DMS 273 treated with DMSO at 0.1 percent for 48 hours (cell line): ENCODE measurements around the gene ANAPC13.
A peak's percentile ranks its signal among the peaks of the same experiment; 100 is the strongest.

Experiments
- DNase-seq: peaks from one replicate; lab custom pipeline; 2025; lab: John Stamatoyannopoulos, UW

The ANAPC13 gene, protein sequence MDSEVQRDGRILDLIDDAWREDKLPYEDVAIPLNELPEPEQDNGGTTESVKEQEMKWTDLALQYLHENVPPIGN

DNA sequence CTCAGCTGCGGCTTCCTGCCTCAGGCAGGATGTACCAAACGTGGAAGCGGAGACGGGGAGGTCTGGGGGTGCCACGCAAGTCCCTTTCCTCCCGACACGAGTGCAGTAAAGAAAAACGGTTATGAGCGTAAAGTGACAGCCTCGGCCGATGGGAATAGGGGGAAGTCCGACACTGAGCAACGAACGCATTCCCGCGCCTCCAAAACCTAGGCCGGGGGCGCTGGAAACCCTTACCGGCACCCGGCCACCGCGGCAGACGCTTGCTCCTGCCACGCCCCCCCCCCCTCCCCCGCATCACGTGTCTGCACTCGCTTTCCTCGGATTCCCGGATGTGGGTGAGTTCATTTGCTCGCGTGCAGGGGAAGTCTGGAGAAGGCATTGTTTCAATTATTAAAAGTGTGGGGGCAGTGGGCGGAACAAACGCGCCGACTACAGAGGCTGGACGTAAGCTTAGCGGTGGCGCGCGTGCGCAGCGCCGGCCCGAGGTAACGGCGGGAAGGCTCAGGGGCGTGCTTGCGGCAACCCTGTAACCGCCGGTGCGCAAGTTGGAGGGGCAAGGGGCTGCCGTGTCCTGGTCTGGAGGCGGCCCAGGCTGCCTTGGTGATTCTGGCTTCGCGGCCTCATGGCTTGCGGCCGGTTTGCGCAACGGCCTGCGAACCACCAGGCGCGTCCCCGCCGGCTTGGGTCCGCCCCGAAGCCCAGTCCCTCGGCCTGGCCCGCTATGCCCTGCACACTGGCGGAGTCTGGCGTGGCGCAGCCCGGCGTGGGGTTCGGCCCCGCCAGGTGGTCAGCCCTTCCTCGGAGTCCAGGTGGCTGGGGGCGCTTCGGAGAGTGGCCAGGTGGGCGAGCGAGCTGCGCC lies at the start of gene ANAPC13, which contains the start of gene CEP63:
Gene ANAPC13, minus strand, starts transcription at position 268 of the 859 bp plus-strand sequence. CDS start 3,081 bp downstream, outside the sequence.
Gene CEP63, plus strand, starts transcription at position 340 of the 859 bp plus-strand sequence. CDS start 9,264 bp downstream, outside the sequence.
- DNase-seq, result peak; percentile 99

DNA sequence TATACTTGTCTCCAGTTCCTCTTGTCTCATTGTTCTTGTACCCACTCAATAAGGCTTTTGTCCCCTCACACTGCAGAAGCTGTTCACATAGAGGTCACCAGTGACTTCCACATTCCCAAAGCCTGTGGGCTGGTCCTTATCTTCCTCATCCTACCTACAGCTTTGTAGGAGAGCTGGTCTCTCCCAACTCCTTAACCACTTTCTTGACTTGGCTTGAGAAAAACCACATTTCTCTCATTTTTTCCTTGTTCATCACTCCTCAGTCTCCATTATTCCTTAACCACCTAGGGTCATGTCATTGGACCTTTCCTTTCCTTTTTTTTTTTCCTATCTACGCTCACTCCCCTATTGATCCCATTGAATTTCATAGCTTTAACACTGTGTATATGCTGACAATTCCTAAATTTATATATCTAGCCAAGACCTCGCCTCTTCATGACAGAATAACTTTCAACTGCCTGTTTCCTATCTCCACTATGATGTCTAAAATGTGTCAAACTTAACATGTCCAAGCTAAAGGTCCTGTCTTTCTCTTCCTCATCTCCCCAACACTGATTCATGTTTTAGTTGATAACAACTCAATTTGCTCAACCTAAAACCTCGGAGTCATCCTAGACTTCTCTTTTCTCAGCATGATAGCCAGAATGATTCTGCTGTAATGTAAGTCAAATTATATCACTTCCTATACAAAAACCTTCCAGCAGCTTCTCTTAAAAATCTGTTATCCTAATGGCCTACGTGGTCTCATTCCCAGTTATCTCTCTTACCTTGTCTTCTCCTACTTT lies 49.6 kb upstream of the ANAPC13 start:
- no peak for DNase-seq

DNA sequence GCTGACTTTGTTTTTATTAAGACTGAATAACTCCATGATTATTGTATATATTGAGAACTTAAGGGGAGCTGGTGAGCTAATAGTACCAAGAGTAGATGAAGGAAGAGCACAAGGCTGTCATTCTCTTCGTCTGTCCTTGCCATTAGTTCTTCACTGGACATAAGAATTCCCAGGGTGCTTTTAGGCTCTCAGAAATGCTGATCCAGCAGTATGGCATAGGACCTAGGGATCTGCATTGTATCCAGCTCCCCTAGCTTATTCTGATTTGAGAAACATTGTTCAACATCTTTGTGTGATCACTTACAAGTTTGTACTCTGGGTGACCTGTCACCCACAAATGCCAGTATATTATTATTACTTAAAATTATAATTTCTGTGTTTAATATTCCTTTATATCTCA lies 47.7 kb upstream of the ANAPC13 start:
- no peak for DNase-seq

DNA sequence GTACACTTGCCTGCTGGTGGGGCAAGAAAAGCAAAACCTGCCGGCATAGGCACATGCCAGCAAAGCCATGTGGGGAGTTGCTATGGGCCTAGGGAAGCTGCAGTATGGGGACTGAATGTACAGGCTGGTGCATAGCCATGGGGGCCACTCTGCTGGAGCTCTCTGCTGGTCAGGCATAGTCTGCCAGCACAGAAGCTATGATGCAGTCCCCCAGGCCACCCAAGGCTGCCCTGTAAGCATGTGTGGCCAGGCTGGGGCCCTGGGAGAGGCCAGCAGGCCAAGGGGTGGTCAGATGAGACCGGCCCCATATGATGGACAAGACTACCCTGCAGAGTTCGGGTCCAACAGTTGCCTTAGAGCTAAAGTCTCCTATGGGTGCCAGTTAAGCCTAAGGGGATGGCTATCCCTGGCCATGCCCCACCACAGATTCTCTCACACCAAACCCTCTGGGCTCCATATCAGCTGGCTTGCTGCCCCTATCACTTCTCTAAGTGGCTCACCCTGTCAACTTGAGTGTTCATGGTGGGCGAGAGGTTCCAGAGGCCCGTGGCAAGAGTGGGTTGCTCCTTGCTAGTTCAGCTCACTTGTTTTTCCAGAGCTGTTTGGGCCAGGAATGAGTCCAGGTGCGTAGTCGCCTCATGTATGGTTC lies 41.9 kb upstream of the ANAPC13 start:
- DNase-seq, result no peak

DNA sequence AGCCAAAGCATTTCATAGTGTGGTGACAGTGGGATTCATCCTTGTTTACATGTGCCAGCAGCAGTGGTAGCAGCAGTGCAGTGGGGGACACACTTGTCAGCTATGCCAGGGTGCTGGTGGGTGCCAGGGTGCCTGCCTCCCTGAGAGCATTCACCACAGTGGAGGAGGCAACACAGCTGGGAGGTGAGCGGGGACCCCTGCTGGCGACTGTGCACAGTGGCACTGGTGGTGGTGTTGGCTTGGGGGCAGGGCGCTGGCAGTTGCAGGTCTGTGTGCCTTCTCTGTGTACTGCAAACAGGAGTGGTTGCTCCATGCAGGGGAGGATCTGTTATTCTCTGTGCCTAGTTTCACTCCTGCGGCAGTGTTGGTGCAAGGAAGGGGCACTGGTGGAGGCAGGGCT lies 41.3 kb upstream of the ANAPC13 start:
- DNase-seq, result no peak

DNA sequence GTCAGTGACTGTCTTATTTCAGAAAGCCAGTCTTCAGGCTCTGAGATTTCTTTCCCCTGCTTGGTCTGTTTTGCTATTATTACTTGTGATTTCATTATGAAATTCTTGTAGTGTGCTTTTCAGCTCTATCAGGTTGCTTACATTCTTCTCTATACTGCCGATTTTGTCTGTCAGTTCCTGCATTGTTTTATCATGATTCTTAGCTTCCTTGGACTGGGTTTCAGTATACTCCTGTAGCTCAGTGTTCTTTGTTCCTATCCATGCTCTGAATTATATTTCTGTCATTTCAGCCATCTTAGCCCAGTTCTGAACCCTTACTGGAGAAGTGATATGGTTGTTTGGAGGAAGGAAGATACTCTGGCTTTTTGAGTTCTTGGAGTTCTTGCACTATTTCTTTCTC lies 40.5 kb upstream of the ANAPC13 start:
- no peak for DNase-seq

DNA sequence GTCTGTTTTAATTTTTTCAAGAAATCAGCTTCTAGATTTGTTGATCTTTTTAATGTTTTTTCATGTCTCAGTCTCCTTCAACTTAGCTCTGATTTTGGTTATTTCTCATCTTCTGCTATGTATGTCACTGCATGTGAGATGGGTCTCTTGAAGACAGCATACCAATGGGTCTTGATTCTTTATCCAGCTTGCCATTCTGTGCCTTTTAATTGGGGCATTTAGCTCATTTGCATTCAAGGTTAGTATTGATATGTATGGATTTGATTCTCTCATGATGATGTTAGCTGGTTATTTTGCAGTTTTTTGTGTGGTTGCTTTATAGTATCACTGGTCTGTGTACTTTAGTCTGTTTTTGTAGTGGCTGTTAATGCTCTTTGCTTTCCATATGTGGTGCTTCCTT lies 39.5 kb upstream of the ANAPC13 start:
- no peak for DNase-seq

DNA sequence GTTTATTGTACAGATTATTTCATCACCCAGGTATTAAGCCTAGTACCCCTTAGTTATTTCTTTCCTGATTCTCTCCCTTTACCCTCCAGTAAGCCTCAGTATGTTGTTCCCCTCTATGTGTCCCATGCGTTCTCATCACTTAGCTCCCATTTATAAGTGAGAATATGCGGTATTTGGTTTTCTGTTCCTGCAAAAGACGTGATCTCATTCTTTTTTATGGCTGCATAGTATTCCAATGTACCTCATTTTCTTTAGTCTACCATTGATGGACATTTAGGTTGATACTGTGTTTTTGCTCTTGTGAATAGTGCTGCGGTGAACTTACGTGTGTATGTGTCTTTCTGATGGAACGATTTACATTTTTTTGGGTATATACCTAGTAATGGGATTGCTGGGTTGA lies 36.8 kb upstream of the ANAPC13 start:
- DNase-seq, result no peak

DNA sequence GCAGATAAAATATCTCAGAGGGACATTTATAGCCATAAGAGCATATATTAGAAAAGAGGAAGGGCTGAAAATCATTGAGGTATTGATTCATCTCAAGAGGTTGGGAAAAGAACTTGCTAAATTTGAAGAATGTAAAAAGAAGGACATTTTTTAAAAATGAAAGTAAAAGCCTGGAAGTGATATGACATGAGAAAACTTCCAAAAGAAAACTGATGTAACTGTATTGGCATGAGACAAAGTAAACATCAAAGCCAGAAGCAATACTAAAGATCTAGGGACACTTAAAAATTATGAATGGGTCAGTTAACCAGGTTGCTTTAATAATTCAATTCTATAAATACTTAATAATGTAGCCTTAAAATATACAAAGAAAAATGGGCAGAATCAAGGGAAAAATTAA lies 32.0 kb upstream of the ANAPC13 start:
- no peak for DNase-seq

DNA sequence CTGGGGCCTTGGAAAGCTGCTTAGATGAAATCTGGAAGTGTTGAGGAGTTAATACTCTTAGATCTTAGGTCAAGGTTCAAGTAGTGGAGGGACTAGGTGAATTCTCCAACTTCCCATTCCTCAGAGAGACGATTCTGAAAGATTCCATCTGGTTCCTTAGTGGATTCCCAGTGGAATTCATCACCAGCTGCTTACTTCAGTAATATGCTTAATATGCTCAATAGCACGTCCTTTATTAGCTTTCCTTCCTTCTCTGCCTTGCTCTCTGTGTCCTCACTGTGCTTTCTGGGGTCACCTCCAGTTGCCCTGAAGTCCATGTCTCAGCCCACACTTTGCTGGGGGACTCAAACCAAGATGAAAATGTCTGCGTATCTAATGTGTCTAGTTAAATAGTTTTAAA lies 31.1 kb upstream of the ANAPC13 start:
- DNase-seq, result peak; percentile 28

DNA sequence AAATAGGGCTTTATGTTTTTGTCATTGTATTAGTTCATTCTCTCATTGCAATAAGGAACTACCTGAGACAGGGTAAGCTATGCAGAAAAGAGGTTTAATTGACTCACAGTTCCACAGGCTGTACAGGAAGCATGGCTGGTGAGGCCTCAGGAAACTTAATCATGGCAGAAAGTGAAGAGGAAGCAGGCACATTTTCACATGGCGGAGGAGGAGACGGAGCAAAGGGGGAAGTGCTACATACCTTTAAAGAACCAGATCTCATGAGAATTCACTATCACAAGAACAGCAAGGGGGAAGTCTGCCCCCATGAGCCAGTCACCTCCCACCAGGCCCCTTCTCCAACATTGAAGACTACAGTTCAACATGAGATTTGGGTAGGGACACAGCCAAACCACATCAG lies 25.7 kb upstream of the ANAPC13 start:
- DNase-seq, result no peak

DNA sequence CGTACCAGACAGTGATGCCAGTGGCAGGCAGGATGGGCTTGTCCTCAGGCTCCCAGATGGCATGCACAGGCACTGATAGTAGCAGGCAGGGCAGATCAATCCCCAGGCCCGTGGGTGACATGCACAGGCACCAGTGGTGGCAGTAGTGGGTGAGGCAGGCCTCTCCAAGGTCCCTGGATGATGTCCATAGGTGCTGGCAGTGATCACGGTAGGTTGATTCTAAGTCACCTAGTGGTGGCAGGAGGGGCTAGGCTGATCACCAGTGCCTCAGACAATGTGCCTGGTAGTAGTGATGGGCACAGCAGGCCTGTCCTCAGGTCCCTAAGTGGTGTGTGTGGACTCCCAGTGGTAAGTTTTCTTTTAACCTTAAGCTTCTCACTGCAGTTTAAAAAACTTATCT lies 19.7 kb upstream of the ANAPC13 start:
- no peak for DNase-seq

DNA sequence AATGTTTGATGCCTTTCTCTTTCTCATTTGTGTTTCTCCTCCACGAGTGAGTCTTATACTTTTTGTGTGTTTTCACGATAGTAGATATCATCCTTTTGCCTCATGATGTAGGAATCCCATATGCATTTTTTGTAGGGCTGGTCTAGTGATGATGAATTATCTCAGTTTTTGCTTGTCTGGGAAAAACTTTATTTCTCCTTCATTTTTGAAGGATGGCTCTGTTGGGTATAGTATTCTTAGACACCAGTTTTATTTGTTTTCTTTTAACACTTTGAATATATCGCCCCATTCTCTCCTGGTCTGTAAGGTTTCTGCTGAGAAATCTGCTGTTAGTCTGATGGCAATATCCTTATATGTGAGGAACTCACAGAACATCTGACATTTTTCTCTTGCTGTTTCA lies 18.3 kb upstream of the ANAPC13 start:
- DNase-seq, result no peak

DNA sequence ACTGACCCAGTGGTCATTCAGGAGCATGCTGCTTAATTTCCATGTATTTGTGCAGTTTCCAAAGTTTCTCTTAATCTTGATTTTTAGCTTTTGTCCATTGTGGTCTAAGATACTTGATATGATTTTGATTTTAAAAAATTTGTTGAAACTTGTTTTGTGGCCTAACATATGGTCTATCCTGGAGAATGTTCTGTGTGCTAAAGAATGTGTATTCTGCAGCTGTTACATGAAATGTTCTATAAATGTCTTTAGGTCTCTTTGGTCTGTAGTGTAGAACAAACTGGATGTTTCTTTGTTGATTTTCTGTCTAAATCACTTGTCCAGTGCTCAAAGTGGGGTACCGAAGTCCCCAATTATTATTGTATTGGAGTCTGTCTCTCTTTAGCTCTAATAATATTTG lies 17.5 kb upstream of the ANAPC13 start:
- DNase-seq, result no peak

DNA sequence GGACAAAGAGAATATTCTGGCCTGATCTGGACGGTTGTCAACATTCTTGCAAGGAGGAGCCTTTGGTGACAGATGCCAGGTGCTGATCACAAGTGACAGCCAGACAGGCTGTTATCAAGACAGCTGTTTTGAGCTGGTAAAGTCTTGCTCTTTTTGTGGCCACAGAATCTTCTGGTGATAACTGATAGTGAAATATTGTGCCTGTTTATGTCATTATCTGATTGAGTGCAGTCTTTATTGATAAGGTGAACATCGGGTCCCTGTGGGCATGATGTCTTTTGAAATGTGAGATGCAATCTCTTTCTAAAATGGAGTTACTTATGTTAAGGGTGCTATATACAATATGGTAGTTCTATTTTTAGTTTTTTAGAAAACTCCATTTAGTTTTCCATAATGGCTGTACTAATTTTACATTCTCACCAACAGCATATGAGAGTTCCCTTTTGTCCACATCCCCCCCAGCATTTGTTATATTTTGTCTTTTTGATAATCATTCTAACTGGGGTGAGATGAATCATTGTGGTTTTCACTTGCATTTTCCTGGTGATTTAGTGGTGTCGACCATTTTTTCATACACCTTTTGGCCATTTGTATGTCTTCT lies 10.8 kb upstream of the ANAPC13 start:
- no peak for DNase-seq

DNA sequence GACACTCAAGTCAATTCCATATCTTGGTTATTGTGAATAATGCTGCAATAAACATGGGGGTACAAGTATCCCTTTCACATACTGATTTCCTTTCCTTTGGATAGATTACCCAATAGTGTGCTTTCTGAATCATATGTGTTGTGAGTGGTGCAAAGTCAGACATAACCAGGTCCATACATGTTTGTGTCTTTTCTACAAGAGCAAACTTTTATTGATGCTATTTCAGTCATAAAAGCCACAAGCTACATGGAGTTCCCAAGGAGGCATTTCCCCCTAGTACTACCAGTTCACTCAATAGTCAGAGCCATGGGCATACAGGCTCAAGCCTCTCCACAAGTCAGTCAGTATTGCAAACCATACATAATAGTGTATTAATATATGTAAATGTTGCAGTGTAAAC lies 10.2 kb upstream of the ANAPC13 start:
- no peak for DNase-seq

DNA sequence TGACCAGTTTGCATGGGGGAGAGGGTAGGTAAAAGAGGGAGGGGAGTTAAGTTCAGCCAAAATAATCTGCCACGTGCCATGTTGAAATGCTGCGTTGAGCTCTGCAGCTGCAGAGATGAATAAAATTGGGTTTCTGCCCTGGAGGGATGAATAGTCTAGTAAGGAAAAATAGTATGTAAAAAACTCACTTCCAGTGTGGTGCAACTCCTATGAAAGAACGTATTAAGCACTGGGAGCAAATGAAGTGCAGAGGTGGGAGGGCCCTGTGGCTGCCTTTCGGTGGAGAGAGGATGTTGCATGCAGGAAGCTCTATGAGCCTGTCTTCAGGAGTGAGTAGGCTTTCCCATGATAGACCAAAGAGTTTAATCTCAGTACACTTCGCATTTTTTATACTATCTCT lies 8.7 kb upstream of the ANAPC13 start:
- DNase-seq, result no peak

DNA sequence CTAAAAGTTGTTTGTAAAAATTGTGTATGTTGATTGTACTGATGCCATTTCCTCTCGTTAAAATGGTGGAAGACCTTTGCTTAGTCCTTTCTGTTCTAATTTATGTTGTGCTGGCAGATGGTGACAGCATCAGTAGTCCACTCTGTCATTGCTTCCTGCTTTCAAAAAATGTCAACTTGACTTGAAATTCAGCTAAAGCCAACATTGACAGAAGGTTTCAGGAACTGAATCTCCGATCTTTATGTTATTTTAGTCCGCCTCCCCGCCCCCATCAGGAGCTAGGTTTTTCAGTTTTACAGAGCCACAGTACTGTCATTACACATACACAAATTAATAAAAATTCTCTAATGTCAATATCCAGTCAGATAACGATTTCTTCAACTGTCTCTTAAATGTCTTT lies 1.6 kb upstream of the ANAPC13 start:
- DNase-seq, result no peak

DNA sequence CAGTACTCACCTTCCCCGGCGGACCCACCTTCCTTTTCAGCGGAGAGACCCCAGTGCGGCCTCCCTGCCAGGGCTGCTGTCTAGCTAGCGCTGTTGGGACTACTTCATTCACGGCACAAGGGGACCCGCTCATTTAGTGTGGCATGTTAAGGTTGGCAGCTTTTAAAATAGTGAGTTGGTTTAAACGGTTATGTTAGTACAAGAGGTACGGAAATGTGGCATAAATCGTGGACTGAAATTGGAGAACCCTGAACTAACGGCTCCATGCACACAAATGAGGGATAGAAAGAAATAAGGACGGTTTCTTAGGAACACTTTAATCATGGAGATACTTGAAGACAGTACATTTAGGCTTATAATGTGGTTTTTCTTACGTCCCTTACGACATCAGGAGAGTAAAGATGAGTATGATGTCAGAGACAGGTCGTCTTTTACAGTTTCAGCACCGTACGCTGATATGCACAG lies 824 bp upstream of the ANAPC13 start:
- DNase-seq, result peak; percentile 17

DNA sequence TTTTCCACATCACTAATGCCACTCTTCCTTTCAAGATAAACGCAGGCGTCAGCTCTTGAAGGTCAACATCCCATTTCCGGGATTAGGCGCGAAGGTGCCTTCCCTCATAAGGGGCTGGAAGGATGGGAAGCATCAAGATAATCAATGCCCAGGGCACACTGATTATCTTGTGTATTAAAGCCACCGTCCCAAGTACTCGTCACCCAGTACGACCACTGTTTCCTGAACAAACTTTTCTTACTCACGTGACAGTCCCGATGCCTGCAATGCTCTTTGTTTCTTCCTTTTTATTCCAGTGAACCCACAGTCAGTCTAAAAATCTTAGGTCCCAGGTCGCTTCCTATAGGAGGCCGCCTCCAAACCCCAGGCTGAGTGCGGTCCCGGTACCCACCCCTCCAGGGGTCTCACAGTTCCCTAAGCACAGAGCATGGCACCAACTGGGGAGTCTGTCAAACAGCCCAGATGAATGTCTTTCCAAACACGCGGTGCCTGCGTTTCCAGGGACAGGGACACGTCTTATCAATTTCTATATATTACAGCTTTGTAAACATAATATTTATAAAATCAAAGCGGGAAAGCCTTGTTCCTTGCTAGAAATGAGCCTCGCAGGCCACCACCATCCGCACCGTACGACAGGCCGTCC lies 589 bp downstream of the ANAPC13 start:
- DNase-seq, result no peak

DNA sequence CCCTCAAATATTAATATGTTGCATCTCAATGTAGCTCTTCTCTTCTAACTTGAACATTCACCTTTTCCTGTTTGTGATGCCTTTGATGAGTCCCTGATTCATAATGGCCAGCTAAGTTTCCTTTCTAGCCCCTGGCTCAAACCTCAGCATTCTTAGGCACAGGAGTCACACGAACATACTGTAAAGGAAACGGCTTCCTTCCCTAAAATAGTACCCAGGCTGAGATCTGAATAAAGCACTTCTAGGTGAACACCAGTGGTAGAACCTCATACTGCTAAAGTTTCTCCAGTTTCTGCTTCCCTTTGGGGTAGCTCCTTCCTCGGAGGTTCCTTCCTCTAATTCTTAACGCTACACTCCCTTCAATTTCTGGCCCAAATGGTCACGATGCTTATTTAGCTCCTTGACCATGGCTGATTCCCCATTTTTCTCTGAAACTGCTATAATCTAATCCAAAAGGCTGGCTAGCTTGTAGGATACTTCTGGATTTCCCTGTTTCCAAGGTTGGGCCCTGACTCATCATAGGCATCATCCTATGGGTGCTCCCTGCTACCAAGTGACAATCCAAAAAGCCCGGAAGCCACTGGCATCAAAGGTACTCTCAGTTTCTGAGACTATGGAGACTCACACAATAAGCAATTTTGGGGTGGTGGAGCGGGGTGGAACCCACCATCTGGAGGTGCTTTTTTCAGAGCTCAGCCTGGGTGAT lies 2.4 kb downstream of the ANAPC13 start:
- DNase-seq, result no peak
